ENCODE results near the gene PNMA8C.
A peak's percentile ranks its signal among the peaks of the same experiment; 100 is the strongest.

PNMA8C gene

DNA sequence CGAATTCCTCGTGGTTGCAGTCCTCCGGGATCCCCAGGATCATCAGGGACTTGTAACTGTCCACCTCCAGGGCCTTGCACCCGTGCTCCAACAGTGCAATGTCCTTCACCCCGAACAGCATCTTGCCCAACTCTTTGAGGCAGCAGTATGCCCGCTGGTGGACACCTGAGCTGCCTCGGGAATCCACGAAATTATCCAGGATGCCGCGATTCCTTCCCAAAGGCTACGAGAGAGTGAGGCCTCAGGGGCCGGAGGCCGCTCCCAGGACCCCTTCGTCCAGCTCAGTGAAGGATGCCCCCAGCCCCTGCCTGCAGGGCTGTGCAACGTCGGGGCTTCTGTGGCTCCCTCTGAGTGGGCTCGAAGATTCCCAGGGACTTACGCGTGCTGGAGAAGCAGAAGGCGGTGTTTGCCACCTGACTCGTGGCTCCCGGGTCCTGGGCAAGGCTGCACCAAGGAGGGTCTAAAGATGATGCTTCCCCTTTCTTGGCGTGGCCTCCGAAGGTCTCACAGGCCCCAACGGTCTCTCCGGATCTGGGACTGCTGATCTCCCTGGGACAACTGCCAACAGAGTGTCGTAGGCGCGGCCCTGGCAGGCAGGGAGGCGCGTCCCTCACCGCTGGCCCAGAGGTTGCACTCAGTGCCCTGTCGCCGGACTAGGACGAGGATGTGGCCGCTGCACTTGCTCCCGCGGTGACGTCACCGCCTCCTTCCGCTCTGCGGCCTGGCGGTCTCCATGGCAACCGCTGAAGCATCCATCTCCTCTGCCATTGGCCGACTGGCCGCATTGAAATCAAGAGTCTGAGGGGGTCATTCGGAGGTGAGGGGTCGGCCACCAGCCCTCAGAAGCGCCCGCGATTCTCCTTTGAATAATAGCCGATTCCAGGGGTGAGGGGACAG, at the start of gene PNMA8C:
Gene PNMA8C, minus strand, starts transcription at position 698 of the 897 bp plus-strand sequence. Its CDS starts 577 bp downstream, at position 121.
- peak; percentile 44 for DNase-seq

DNA sequence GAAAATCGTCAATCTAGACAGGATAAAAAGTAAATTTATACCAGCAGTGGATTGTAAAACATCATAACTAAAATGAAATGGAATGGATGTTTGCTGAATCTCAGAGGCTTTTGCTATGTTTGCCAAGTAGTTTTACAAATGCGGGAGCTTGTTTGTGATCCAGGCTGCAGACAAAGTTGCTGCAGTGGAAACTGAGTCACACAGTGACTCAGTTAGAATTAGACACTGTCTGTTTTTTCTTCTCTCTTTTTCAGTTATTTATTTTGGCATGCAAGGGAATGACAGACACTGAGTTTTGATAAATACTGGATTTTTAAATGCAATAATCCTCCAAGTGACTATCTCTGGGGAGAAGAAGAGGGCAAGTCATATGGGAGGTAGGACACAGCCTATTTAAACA, 47.2 kb upstream of the PNMA8C start:
- no peak for DNase-seq

DNA sequence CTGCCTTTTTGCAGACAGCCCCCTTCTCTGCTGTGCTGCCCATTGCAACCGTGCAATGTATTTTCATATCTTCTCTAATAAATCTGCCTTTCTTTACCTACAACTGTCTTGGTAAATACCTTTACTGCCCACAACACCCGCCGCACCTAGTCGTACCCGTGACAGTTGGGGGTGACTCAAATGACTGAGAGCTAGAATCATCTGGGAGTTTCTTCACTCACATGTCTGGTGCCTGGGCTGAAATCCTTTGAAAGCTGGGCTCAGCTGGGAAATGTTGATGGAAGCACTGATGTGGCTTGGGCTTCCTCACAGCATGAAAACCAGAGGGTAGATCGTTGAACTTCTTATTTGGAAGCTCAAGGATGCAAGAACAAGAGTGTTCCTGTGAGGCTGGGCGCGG, 45.5 kb upstream of the PNMA8C start:
- no peak for DNase-seq

DNA sequence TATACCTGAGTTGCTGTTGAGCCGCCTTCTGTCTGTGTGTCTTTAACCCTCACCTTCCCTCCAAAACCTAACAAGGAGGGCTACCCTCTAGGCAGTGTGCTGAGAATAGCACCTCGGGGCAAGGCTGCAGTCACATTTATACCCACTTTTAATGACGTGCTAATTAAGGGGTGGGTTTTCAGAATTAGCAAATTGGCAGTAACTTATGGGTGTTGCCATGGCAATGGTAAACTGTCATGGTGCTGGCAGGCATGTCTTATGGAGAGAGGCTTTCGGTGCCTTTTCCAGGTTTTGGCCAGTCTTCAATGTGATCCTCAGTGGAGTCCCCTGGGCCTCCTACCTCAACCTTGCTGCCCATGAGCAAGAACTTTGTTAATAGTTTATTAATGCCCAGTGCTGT, 43.9 kb upstream of the PNMA8C start:
- no peak for DNase-seq

DNA sequence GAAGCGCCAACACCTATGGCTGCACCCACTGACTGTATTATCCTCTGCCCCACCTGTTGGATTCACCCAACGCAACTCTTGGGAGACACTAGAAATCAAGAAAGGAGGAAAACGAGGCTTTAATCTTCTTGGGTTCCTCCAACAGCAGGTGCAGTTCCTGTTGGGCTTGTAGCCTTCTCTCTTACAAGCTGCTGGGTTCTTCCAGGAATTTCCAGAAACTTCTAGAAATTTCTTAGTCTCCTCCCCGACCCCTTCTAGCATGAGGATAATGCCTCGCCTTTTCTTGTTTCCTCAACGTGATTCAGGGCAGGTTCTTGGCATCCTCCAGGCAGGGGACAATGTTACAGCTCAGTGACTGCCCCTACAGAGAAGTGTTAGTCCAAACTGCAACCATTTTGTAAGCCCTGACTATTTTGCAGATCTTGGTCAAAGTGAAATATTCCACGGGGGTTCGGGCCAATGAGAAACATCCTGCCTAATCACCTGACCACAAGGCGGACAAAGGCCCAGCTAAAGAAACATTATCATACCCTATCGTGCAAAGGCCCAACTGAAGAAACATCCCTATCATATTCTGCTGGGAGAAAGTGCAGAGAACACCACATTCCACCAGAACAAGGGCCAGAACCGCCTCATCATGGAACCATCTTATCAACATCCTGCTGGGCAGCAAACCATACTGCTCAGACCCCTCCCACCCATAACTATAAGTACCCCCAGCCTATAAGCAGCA, 43.2 kb upstream of the PNMA8C start:
- DNase-seq = peak; percentile 14

DNA sequence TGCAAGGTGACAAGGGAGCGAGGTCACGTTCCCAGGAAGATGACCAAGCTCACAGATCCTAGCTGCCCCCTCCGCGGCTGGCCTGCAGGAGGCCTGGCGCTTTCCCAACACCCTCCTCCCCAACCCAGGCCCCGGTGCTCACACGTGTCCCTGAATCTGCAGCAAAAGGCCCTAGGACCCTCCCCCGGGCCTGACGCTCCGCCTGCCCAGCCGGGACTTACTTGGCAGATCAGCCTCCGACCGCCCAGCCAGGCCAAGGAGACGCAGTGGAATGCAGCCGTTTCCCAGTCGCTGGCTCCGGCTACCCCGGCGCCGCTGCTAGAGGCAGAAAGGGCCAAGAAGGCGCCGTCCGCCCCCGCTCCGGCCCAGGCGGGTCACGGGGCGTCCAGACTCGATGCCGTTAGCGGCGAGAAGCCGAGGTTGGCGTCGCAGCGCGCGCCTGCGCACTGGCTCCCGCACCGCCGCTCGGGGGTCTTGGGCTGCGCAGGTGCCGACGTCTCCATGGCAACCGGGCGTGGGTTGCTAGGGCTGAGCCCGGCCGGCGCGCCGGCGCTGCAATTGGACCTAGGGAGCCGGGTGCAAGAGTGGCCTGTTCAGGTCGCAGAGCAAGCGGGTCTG, 42.5 kb upstream of the PNMA8C start, which contains the start of gene PNMA8A:
Gene PNMA8A, minus strand, starts transcription at position 448 of the 618 bp plus-strand sequence. CDS start 528 bp downstream, outside the sequence.
- DNase-seq = peak; percentile 86

DNA sequence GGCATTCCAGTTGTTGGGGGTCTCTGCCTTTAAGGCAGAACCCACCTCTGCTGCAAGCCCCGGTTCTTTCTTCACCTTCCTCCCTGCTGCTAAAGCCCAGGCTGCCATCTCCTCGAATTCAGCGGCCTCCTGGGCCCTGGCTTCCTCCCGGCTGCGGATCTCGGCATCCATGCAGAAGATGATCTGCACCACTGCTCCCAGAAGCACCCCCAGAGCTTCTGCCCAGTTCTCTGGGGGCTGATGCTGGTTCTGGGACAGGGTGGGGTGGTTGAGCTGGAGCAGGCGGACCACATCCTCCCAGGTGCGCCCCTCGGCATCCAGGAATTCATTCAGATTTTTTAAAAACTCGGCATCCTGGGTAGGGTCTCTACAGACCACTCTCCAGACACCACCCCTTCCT, 41.6 kb upstream of the PNMA8C start:
- no peak for DNase-seq

DNA sequence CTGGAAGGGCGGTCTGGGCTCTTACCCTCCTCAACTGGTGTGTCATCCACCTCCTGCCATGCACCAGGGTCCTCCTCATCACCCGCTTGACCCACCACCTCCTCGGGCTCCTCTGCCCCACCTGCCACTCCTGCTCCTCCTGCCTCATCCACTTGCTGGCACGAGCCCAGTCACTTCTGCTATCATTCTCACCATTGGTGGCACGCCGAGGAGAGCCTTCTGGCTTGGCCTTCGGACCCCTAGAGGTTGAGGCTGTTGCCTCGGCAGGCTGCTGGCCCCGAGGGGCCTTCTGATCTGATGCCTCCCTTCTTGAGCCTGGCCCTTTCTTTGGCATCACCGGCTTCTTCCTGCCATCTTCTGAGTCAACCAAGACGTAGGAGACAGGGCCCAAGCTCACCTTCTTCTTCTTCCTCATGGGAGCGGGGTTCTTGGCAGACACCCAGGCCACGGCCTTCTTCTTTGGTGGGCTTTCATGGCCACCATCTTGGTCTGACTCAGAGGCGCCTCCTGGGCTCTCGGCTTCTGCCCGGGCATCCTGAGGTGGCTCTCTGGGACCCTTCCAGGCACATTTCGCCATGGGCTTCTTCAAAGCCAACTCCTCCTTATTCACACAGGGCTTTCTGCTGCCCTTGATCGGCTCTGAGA, 40.9 kb upstream of the PNMA8C start:
- no peak for DNase-seq

DNA sequence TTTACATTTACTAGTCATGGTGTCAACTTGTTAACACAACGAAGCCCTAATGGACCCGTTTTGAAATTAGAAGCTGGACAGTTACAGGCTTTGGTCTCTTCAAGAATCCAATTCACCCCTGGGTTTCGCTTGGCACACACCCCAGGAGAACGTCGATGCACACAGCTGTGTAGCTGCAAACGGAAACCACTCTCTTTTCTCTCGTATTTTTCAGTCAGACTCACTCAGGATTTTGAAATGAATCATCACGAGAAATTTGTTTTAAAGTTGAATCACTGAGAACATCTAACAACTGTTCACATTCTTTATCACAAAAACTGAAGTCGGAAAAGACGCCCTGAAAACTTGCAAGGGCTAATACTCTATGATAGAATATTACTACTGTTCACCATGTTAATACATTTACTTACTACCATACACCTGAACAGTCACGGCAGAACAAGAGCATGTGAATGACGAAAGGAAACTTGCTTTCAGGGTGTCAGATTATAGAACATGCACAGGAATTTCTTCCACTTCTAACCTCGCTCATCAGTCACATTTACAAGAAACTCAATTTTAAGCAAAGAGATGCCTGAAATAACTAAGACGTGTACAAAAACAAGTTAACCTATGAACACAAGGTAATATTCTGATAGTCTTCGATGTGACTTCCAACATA, 37.9 kb upstream of the PNMA8C start:
- no peak for DNase-seq

DNA sequence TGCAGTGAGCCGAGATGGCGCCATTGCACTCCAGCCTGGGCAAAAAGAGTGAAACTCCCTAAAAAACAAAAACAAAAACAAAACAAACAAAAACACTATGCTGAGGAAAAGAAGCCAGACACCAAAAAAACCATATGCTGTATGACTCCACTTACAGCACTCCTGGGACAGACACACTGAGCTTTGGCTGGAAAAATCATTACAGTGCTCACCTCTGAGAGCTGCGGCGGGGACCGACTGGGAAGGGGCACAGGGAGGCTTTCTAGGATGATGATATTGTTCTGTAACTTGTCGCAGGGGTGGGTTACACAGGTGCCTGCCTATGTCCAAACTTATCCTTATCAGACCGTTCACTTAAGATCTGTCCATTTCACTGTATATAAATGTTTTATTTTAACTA, 34.8 kb upstream of the PNMA8C start:
- no peak for DNase-seq

DNA sequence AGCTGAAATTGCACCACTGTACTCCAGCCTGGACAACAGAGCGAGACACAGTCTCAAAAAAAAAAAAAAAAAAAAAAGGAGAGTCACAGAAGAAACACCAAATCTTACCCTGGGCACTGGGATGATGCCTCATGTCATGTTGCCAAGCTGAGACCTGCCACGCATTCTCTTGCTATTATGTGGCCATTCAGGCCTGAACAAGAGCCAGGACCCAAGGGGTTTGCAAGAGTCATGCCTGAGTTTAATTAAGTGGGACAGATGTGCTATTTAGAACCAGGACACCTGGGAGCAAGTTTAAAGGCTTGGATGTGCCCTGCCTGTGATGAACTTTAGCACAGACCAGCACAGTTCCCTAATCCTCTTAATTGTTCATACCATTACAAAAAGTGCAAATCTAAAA, 32.8 kb upstream of the PNMA8C start:
- DNase-seq = no peak

DNA sequence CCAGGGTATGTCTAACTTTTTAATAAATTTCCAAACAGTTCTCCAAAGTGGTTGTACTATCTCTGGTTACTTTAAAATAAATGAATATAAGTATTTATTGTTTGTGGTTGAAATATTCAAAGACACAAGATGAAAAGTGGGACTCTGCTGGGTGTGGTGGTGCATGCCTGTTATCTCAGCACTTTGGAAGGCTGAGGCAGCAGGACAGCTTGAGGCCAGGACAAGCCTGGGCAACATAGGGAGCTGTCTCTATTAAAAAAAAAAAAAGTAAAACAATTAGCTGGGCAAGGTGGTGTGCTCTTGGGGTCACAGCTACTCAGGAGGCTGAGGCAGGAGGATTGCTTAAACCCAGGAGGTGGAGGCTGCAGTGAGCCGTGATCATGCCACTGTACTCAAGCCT, 32.2 kb upstream of the PNMA8C start:
- no peak for DNase-seq

DNA sequence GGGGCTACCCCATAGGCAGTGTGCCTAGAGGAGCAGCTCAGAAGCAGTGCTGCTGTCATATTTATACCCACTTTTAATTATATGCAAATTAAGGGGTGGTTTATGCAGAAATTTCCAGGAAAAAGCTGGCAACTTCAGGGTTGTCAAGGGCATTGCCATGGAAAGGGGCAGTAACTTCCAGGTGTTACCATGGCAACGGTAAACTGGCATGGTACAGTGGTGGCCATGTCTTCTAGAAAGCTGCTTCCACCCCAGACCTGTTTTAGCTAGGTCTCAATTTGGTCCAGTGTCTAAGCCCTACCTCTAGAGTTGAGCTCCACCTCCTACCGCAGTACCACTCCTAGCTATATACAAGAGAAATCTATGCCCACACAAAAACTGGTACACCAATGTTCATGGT, 31.3 kb upstream of the PNMA8C start:
- DNase-seq = no peak

DNA sequence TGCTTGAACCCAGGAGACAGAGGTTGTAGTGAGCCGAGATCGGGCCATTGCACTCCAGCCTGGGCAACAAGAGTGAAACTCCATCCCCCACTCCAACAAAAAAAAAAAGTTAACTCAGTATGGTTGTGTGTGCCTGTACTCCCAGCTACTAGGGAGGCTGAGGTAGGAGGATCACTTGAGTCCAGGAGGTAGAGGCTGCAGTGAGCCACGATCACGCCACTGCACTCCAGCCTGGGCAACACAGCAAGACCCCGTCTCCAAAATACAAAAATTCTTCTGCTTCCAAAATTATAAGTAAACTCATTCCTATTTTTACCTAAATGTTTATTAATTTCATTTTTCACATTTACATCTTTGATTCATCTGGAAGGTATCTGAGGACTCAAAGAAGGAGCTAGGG, 28.2 kb upstream of the PNMA8C start:
- DNase-seq = no peak

DNA sequence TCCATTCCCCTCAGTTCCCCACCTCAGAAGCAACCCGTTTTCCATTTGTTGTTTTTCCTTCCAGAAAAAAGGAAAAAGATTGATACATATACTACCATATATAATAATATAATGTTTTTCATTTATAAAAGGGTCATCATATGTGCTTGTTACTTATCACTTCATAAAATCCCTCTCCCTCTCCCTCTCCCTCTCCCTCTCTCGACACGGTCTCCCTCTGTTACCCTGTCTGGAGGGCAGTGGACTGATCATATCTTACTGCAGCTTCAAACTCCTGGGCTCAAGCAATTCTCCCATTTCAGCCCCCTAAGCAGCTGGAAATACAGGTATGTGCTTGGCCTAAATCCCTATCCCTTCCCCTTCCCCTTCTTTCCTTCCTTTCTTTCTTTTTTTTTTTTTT, 25.5 kb upstream of the PNMA8C start:
- no peak for DNase-seq

DNA sequence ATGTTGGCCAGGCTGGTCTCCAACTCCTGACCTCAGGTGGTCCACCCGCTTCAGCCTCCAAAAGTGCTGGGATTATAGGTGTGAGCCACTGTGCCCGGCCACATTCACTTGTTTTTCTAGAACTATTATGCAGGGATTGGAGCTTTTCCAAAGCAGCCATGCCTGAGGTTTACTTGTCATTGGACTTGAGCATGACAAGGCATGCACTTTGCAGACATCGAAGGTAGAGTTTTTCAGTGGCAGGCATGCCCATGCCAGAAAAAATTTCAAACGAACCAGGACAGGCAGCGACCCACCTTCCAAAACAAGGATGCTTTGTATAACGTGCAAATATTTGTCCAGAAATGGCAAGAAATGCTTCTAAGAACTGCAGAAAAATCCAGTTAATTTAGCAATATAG, 24.9 kb upstream of the PNMA8C start:
- DNase-seq = no peak

DNA sequence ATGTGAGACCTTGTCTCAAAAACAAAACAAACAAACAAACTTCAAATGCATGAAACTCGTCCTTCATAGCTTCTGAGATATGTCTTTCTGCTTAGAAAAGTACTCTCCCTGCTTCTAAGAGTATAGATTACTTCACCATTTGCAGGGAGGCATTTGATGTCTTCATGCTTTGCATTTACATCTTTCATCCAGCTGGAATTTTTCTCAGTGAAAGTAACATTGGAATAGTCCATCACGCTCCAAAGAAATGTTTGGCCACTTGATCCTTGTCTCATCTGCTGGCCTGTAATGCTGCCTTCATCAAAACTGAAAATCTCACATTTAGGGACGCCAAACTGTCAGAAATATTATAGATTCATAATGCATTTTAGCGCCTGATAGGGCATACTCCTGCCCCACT, 23.4 kb upstream of the PNMA8C start:
- no peak for DNase-seq

DNA sequence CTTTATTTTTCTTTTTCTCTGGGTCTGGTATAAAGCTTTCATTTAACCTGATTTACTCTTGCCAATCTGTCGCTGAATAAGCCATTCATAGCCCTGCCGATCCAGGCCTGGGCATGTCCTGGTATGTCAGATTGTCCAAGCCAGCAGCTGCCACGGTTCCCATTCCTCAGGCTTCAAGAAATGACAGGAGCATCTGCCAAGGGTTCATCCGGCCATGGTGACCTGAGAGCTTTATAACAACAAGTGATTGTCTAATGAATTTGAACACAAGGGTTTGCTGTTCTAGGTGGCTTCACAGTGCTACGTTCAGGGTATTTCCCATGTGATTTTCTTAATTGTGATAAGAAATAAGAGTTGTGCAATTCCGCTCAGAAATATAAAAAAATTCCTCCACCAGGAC, 22.6 kb upstream of the PNMA8C start:
- DNase-seq = no peak

DNA sequence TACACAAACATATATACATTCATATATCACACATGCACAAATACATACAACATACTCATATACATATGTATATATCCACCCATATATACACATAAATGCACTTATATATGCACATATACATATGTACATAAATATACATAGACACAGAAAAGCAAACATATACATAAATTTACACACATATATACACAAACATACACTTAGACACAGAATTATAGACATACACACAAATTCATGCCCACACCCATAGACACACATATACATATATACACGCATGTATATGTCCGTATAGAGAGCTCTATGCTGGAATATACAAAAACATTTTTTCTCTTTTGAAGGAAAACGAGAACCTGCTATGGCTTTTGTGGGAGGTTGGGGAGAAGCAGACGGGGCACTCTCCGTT, 22.0 kb upstream of the PNMA8C start:
- DNase-seq = no peak

DNA sequence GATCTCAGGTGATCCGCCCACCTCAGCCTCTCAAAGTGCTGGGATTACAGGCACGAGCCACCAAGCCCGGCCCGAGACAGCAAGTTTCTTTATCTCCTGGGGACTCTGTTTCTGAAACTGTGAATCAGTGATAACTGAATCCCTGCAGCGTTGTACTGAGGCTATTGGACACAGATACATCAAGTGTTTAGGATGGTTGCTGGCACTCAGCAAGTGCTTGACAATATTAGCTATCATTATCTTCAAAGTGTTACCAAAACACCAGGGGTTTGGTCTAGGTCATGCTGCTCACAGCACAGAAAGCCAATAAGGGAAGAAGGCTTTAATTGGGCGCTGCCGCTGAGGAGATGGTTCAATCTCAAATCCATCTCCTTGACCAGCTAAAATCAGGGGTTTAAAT, 20.5 kb upstream of the PNMA8C start:
- peak; percentile 48 for DNase-seq

DNA sequence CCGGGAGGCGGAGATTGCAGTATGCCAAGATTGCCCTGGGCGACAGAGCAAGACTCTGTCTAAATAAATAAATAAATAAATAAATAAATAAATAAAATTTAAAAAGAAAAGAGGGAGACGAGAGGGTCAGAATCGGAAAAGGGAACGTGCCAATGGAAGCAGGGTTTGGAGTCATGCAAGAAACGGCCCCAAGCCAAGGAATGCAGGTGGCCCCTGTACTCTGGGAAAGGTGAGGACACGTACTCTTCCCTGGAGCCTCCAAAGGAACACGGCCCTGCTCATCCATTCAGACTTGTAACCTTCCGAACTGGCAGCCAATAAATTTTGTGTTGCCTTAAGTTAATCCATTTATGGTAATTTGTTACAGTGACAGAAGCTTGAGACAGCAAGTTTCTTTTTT, 19.9 kb upstream of the PNMA8C start:
- DNase-seq = no peak

DNA sequence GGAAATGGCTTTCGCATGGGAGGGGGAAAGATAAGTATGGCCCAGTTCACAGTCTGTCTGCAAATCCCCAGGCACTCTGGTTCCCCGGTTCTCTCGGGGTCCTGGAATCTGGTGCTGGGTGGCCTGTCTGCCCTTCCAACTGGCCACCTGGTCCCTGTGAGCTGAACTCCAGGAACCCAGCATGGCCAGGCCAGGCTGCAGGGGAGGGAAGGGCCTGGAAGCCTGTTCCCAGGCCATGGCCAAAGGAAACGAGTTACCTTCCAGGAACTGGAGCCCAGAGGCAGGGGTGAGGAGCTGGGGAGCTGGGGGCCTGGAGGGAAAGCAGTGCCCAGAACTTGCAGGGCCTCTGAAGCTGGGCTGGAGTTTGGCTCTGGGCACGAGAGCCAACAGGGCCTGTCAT, 19.1 kb upstream of the PNMA8C start:
- DNase-seq = no peak

DNA sequence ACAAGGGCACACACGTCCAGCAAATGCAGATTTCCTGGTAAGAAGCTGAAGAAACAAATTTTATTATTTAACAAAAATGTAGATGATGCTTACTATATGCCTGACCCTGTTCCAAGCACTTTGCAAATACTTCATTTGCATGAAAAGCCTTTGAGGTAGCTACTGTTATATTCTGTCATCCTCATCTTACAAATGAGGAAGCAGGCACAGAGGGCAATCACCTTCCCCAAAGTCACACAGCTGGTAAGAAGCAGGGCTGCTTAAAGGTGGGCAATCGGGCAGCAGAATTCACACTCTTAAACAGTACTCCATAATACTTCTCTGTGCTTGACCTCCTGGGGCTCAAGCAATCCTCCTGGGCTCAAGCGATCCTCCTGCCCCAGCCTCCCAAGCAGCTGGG, 18.3 kb upstream of the PNMA8C start:
- no peak for DNase-seq
